ENCODE results near the gene DCAKD.

The DCAKD gene

GRCh38 chr17:45031231-45032173, 19.9 kb downstream of the DCAKD start:
- no peak overlapping the region for H3K4me3 ChIP-seq (ENCODE audit: low read depth, low read length)

- no peak overlapping the region for H3K4me3 ChIP-seq (ENCODE audit: low read depth, low read length)
Observed at GRCh38 chr17:45030733-45031132, 20.7 kb downstream of the DCAKD start.

DNA sequence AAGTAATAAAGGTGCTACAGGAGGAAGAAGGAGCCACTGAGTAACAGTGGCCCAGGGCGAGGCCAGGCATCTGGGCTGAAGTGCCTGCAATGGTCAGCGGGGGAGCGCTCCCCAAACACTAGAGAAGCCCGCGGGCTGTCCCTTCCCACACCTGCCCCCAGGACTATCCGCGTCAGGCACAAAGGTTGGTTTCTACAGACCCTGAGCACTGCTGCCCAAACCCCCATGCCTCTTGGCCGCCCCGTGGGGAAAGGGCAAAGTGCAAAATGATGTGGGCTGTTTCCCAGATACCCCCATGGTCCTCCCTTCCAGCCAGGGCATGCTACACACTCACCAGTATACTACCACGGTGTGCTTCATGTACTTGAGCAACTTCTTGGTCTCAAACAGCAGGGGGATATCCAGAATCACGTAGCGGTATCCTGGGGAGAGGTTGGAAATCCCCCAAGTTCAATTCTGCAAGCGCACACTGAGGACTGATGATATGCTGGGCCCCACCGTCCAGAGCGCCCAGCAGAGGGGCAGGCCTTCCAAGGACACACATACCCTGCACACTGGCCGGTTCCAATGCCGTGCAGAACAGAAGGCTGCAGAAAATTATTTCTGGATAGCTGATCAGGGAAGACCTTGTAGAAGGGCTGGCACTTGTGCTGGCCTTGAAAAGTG, 21.5 kb downstream of the DCAKD start:
- H3K4me3 ChIP-seq (ENCODE audit: low read depth, low read length) = no peak overlapping the region

GRCh38 chr17:45029096-45029495, 22.3 kb downstream of the DCAKD start:
- H3K4me3 ChIP-seq (ENCODE audit: low read depth, low read length) = no peak overlapping the region

GRCh38 chr17:45022655-45023339, 28.6 kb downstream of the DCAKD start:
- H3K4me3 ChIP-seq (ENCODE audit: low read depth, low read length) = no peak overlapping the region

GRCh38 chr17:45022288-45022648, 29.2 kb downstream of the DCAKD start:
- no peak overlapping the region for H3K4me3 ChIP-seq (ENCODE audit: low read depth, low read length)

GRCh38 chr17:45021607-45022287, 29.7 kb downstream of the DCAKD start:
- peak overlapping the region; percentile 34 for H3K4me3 ChIP-seq (ENCODE audit: low read depth, low read length)

DNA sequence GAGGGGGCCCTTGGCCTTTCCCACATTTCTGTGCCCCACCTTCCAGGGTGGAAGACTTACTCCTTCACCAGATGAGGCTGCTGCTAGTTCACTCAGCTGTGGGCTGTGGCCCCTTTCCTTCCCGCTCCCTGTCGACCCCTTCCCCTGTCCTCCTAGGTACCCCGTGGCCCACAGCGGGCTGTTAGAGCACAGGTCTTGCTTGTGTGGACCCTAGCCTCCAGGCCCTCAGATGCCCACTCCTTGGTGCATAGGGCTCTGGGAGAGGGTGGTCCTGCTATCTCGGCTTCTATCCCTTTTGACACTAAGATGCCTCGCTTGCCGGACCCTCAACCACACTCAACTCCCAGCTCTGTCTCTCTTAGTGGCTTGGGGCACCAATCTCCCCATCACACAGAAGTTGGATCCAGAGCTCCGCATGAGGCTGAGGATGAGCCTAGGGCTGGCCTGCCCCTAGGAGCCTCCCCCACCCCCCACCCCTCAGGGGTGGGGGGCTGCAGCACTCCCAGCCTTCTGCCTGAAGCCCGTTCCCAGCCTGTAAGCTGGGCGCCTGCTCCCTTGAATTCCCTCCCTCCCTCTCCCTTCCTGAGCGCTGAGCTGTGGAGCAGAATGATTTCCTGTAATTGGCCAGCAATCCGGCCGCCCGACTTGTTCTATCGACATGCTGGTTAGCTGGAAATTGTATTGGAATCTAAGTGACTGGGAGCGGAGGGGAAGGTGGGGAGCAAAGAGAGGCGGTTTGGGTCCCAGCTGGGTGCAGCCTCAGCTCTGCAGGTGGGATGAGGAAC, 30.9 kb downstream of the DCAKD start:
- no peak overlapping the region for H3K4me3 ChIP-seq (ENCODE audit: low read depth, low read length)

- peak overlapping the region; percentile 33 for H3K4me3 ChIP-seq (ENCODE audit: low read depth, low read length)
Observed at GRCh38 chr17:45018848-45019711, 32.4 kb downstream of the DCAKD start.

DNA sequence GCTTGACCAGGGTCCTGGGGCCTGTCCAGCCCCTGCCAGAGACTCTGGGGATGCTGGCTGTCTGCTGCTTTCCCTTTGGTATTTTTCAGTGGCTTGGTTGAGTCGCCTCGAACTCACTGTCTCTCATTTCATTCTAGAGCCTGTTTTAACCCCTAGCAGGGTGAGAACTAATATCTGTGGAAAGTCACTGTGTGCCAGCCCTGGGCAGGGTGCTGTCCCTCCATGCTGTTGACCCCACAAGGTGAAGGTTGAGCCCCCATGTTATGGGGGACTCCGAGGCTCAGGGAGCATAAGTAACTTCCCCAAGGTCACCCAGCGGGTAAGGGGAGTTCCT, 33.0 kb downstream of the DCAKD start:
- H3K4me3 ChIP-seq (ENCODE audit: low read depth, low read length) = no peak overlapping the region

DNA sequence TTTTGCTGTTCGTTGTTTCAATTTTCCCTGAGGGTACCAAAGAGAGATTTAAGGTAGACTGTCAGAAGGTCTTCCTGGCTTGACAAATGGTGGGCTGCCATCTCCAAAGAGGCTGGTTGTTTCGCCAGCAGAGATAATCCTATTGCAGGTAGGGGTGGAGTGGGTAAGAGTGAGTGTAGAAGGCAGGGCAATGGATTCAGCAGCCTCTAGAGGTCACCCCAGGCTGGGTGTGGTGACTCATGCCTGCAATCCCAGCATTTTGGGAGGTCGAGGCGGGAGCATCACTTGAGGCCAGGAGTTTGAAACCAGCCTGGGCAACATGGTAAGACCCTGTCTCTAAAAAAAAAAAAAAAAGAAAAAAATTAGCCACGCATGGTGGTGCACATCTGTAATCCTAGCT, 34.6 kb downstream of the DCAKD start:
- H3K4me3 ChIP-seq (ENCODE audit: low read depth, low read length) = no peak overlapping the region

GRCh38 chr17:45016237-45016636, 35.2 kb downstream of the DCAKD start:
- no peak overlapping the region for H3K4me3 ChIP-seq (ENCODE audit: low read depth, low read length)

- H3K4me3 ChIP-seq (ENCODE audit: low read depth, low read length) = no peak overlapping the region
Observed at GRCh38 chr17:45013021-45013997, 38.1 kb downstream of the DCAKD start.

- no peak overlapping the region for H3K4me3 ChIP-seq (ENCODE audit: low read depth, low read length)
Observed at GRCh38 chr17:45011767-45012166, 39.7 kb downstream of the DCAKD start.

GRCh38 chr17:45009676-45010467, 41.6 kb downstream of the DCAKD start:
- no peak overlapping the region for H3K4me3 ChIP-seq (ENCODE audit: low read depth, low read length)

GRCh38 chr17:45008216-45008615, 43.2 kb downstream of the DCAKD start:
- no peak overlapping the region for H3K4me3 ChIP-seq (ENCODE audit: low read depth, low read length)

- no peak overlapping the region for H3K4me3 ChIP-seq (ENCODE audit: low read depth, low read length)
Observed at GRCh38 chr17:45006927-45007461, 44.4 kb downstream of the DCAKD start.

Measured in iPS-11a (cell line).